Measurements from ENCODE around the gene OCRL. TPM values are rescaled to one million over a fixed set of nuclear protein-coding genes. Genes with fewer than 3 reads are reported as not detected.

Gene OCRL
- total RNA-seq, 1 donor from 2014 or later, result 24.2 TPM

- H3K27ac Mint-ChIP-seq (ENCODE audit: unreplicated experiment), result no peak overlapping the region
Observed at GRCh38 chrX:129496625-129497024, 43.4 kb upstream of the OCRL start.

GRCh38 chrX:129497146-129497843 lies 42.8 kb upstream of the OCRL start:
- Mint-ChIP-seq H3K36me3 (ENCODE audit: low read depth, unreplicated experiment) (peaks cover 28% of the 10 kb centered on the region), H3K9me3 (ENCODE audit: unreplicated experiment) (no peaks in the 10 kb centered on the region), H3K27me3 (ENCODE audit: unreplicated experiment) (no peaks in the 10 kb centered on the region), H3K4me1 (ENCODE audit: unreplicated experiment) (no peaks in the 10 kb centered on the region), H3K27ac (ENCODE audit: unreplicated experiment) (no peak overlapping the region), H3K4me3 (ENCODE audit: unreplicated experiment) (no peak overlapping the region)
- no peak for DNase-seq (ENCODE audit: low spot score)
- no peak for TF ChIP-seq CTCF (IDR thresholded peaks at IDR 0.05; ENCODE audit: unreplicated experiment)

More at GRCh38 chrX:129496625-129497024, 43.4 kb upstream of the OCRL start:
- H3K4me1 Mint-ChIP-seq (ENCODE audit: unreplicated experiment), result no peaks in the 10 kb centered on the region
- H3K9me3 Mint-ChIP-seq (ENCODE audit: unreplicated experiment), result no peaks in the 10 kb centered on the region
- H3K36me3 Mint-ChIP-seq (ENCODE audit: low read depth, unreplicated experiment), result peaks cover 22% of the 10 kb centered on the region
- no peak overlapping the region for H3K4me3 Mint-ChIP-seq (ENCODE audit: unreplicated experiment)
- no peak for TF ChIP-seq CTCF (IDR thresholded peaks at IDR 0.05; ENCODE audit: unreplicated experiment)
- DNase-seq (ENCODE audit: low spot score), result no peak
- no peaks in the 10 kb centered on the region for H3K27me3 Mint-ChIP-seq (ENCODE audit: unreplicated experiment)

GRCh38 chrX:129510331-129510730 lies 29.7 kb upstream of the OCRL start:
- Mint-ChIP-seq H3K27me3 (ENCODE audit: unreplicated experiment) (no peaks in the 10 kb centered on the region), H3K4me3 (ENCODE audit: unreplicated experiment) (no peak overlapping the region), H3K36me3 (ENCODE audit: low read depth, unreplicated experiment) (peaks cover 15% of the 10 kb centered on the region), H3K27ac (ENCODE audit: unreplicated experiment) (no peak overlapping the region), H3K4me1 (ENCODE audit: unreplicated experiment) (no peaks in the 10 kb centered on the region), H3K9me3 (ENCODE audit: unreplicated experiment) (no peaks in the 10 kb centered on the region)
- DNase-seq (ENCODE audit: low spot score), result no peak
- no peak for TF ChIP-seq CTCF (IDR thresholded peaks at IDR 0.05; ENCODE audit: unreplicated experiment)

- Mint-ChIP-seq H3K27ac (ENCODE audit: unreplicated experiment) (no peak overlapping the region), H3K4me3 (ENCODE audit: unreplicated experiment) (no peak overlapping the region)
Observed at GRCh38 chrX:129511689-129512088, 28.4 kb upstream of the OCRL start.

More at GRCh38 chrX:129511689-129512088, 28.4 kb upstream of the OCRL start:
- Mint-ChIP-seq H3K36me3 (ENCODE audit: low read depth, unreplicated experiment) (peaks cover 10% of the 10 kb centered on the region), H3K4me1 (ENCODE audit: unreplicated experiment) (no peaks in the 10 kb centered on the region), H3K9me3 (ENCODE audit: unreplicated experiment) (no peaks in the 10 kb centered on the region), H3K27me3 (ENCODE audit: unreplicated experiment) (no peaks in the 10 kb centered on the region)
- TF ChIP-seq CTCF (IDR thresholded peaks at IDR 0.05; ENCODE audit: unreplicated experiment), result no peak
- no peak for DNase-seq (ENCODE audit: low spot score)

Measured in endothelial cell (in vitro differentiated cells).